ENCODE measurements around the gene ZBTB24.
"Not testable (repeated sequence)": the region's sequence is repeated elsewhere in the genome, so short reads cannot be mapped to it uniquely, and the experiment has no call there.

The ZBTB24 gene

DNA sequence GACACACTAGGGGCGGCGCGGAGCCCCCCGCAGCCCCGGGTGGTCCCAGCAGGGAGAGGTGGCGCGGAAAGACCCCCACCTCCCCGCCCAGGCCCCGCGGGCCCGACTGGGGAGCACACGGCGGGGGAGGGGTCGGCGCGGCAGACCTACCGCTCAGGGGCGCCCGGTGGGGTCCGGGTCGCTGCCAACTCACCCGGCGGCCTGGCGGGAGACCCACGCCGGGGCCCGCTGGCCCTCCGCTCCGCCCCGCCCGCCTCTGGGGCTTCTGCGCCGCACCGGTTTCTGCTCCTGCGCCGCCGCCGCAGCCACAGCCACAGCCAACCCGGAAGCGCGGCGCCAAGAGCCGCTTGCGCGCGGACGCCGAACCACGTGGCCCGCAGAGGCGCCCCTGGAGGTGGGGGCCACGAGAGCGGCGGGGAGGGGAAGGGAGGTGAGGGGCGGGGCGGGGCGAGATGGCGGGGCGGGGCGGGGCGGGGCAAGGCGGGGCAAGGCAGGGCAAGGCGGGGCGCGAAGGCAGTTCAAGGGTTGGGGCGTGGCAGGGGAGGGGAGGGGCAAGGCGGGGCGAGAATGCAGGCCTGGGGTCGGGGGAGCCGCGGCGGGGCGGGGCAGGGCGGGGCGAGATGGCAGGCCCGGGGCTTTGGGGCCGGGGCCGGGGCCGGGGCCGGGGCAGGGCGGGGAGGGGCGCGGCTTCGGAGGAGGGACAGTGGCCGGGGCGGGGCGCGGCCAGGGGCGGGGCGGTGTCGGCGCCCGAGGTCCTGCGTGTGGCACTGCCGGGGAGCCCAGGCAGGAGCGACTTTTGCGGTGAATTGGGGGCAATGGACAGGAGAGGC lies at the start of gene ZBTB24:
Gene ZBTB24 (minus strand): TSS at position 315 of the 830 bp plus-strand sequence. CDS start 1,193 bp downstream, outside the sequence.
- peak; percentile 90 for DNase-seq

DNA sequence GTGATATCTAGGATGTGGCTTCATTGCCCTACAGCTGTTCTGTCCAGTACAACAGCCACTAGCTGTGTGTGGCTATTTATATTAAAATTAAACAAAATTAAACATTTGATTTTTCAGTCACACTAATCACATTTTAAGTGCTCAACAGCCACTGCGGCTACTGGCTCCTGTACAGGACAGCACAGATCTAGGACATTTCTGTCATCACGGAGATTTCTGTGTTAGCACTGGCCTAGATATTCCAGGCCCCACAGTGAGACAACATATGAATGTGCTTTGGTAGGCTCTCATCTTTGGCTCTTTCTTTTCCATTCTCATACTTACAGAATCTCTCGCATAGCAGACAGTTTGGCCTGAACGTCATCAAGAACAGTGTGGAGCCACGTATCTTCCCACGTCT lies 48.4 kb upstream of the ZBTB24 start:
- no peak for DNase-seq

GRCh38 chr6:109527989-109528388 lies 45.0 kb upstream of the ZBTB24 start:
- DNase-seq, result peak; percentile 4

- peak; percentile 70 for DNase-seq
Measured at GRCh38 chr6:109526905-109527628, 44.0 kb upstream of the ZBTB24 start.

DNA sequence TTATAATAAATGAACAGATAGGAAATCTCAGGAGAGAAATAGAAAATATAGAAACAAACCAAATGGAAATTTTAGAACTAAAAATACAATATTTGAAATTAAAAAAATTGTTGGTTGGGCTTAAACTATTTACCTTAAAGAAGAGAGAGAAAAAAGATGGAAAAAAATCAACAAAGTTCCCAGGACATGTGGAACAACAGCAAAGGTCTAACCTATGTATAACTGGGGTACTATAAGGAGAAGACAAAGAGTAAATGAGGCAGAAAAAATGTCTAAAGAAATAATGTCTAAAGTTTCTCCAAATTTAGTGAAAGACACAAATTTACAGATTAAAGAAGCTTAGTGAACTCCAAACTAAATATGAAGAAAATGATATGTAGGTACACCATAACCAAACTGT lies 41.1 kb upstream of the ZBTB24 start:
- DNase-seq, result no peak

GRCh38 chr6:109523478-109523877 lies 40.5 kb upstream of the ZBTB24 start:
- DNase-seq, result peak; percentile 59

DNA sequence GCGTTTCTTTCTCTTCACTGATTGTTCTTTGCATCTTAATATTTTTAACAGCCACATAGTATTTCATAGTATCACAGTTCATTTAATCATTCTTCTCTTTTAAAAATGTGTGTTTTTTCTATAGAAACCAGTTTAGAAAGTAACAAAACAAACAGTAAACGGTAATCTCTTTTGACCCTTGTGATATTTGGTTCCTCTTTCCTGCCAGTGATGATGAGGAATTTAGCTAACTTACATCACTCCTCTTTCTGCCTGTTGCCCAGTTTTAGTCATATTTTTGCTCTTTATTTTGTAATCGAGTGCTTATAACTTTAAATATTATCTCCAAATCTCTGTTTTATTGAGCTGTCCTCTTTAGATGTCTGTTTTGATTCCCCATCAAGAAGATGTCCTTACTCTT lies 38.1 kb upstream of the ZBTB24 start:
- no peak for DNase-seq

DNA sequence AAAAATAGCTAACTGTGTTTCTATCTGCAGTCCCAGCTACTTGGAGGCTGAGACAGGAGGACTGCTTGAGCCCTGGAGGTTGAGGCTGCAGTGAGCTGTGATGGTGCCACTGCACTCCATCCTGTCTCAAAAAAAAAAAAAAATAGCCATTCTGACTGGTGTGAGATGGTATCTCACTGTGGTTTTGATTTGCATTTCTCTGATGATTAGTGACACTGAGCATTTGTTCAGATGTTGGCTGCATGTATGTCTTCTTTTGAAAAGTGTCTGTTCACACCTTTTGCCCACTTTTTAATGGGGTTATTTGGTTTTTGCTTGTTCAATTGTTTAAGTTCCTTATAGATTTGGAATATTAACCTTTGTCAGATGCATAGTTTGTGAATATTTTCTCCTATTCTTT lies 36.6 kb upstream of the ZBTB24 start:
- not testable (repeated sequence) for DNase-seq

GRCh38 chr6:109516929-109517328 lies 33.9 kb upstream of the ZBTB24 start:
- DNase-seq, result no peak

DNA sequence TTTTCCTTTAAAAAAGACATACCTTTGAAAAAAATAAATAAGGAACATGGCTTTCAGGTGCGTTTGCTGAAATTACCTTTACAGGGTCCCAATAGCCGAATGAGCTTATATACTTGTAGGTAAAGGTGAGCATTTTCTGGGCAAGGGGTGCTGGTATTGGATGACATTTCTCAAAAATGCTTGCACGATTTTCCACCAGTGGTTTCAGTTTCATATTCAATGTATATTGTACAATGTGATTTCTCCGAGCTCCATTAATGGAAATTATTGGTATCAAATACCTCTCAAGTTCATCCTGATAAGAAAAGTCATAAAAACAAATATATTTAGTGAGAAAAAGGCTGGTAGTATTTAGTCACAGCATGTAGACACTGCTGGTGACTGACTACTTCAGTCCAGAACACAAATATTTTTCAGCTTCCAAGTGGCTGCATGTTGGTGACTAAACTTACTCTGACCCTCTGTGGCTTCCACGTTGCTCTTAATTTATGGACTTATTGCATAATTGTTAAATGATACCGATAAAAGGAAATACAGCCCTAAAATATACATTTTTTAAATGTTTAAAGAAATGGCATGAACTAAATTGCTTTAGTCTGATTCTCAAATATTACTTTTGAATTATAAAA lies 32.9 kb upstream of the ZBTB24 start:
- peak; percentile 25 for DNase-seq

- no peak for DNase-seq
Measured at GRCh38 chr6:109514946-109515345, 31.9 kb upstream of the ZBTB24 start.

GRCh38 chr6:109513571-109514071 lies 30.6 kb upstream of the ZBTB24 start:
- DNase-seq, result peak; percentile 53

- DNase-seq, result no peak
Measured at GRCh38 chr6:109512271-109512817, 29.3 kb upstream of the ZBTB24 start.

- DNase-seq, result no peak
Measured at GRCh38 chr6:109511832-109512231, 28.8 kb upstream of the ZBTB24 start.

- no peak for DNase-seq
Measured at GRCh38 chr6:109510358-109510757, 27.3 kb upstream of the ZBTB24 start.

GRCh38 chr6:109508166-109508860 lies 25.3 kb upstream of the ZBTB24 start:
- no peak for DNase-seq

GRCh38 chr6:109507490-109508072 lies 24.6 kb upstream of the ZBTB24 start:
- DNase-seq, result no peak

DNA sequence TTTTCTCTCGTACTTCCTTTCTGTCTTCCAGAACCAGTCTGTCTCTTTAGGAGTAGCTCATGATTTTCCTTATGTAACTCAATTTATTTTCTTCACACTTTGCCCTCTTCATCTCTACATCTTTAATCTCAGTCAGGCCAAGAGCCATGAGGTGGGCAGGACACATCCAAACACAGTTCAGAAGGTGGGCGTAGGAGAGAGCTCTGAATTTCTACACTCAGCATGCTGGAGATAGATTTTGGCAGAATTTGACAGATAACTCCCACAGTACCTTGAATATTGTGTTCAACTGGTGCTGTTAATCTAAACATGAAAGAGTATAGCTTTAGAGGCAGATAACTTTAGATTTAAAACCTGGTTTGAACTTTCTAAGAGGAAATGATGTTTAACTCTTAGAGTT lies 23.8 kb upstream of the ZBTB24 start:
- no peak for DNase-seq

DNA sequence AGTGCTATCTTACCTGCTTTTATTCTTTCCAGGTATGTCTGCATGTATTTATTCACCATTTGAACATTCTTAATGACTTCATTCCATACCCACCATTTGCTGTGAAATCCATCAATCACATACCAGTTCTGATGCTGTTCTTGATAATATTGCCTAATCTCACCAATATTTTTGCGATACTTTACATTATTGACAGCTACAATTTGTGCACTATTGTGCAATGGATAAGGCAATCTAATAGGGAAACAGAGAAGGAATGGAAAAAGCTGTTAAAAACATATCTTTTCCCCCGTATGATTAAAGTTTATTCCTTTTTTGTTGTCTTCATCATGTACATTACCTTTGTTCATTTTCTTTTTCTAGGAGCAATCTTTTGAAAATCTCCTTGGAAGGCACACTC lies 23.3 kb upstream of the ZBTB24 start:
- no peak for DNase-seq

DNA sequence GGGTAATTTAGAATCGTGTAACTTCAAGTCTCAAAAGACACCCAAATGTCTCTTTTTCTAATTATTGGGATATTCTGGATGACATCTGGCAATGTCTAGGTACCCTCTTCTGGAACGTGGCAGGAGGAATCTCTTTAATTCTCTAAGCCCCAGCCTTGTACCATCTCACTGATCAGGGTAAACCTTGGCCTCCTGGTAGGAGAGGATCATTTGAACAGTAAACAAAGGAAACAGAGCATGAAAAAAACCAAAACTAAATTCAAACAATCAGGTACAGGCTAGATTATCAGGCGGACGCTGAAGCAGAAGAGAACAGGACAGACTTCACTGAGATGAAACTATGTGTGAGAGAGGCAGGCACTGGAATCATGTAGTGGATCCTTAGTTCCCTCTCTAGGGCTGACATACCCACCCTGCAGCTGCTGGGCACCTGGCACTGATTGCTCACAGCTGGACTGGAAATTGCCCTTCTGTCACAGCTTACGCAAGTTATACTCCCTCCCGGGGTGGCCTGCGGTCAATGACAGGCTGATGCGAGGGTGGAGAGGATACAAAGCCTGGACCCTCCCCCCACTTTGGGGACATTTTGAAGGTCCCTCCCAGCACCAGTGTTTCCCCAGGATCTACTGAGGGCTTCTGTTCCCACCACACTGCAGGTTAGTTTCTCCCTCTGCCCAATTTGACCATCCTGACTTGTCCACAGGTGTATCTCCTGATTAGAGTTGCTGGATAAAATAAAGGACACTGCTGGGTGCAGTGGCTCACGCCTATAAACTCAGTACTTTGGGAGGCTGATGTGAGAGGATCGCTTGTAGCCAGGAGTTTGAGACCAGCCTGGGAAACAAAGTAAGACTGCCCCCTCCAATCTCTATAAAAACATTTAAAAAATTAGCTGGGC lies 20.6 kb upstream of the ZBTB24 start:
- no peak for DNase-seq

DNA sequence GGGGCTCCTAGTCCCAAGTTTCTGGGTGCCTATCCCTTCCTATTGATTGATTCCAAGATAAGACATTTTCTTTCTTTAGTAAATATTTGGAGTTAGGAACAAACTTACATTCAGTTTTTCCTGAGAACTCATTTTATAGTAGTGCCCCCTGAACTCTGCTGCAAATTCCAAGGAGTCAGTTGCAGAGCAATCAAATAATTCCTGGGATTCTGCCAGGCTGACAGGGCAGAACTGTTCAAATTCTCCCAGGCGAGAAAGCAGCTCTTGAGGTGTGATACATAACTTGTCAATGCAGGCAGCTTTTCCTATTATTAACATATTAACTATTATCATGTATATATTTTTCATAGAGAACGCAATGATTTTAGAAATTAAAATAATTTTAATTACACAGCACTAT lies 15.9 kb upstream of the ZBTB24 start:
- DNase-seq, result no peak
